Measurements from ENCODE around the gene TIAM2. TPM values are rescaled to one million over a fixed set of nuclear protein-coding genes. Genes with fewer than 3 reads are reported as not detected.

The TIAM2 gene
- total and polyA plus RNA-seq, 10 of the 15 experiments (the other 5 are each of a cell fraction or from before 2014, with no cell fraction given) = 1.1 to 10.5 (median 2.3) TPM

DNA sequence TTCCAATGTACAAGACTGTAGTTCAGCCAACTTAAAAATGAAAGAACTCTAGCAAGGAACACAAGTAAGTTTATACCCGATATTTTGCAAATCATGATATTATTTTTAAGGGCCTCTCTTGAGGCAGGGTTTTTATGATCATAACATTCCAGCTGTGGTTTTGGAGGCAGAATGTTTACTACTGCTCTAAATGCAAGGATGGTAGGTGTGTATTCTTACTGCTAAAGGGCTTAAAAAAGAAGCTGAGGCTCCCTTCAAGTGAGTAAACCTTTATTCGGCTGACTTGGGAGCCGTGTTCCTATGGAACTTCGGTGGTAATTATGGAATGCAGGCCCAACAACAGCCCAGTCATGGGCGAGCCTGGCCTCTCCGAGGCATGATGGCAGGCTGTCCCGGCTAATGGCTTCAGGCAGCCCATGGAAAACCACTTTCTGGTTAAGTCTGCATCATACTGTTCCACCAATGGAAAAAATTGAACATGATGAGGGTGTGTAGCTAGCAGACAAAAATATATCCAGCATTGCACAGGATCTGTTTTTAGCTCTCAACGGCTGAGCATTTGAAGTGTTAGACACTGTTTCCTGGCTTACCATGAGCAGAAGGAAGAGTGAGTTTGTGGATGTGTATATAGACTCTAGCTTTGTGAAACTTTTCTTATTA lies 111.5 kb downstream of the TIAM2 start:
- ChIA-PET POLR2A (no interaction called here), CTCF (interaction anchor here (0.7 to 0.8 kb wide), 2 partner anchors 16 to 472 kb away, joined by 3 read pairs; no protein-coding TSS in a partner anchor), SMC1A (ENCODE audit: uncharacterized antibody, unreplicated experiment) (interaction anchor here (1.5 kb wide), 1 partner anchor 10 kb away, joined by 6 read pairs; no protein-coding TSS in a partner anchor), RAD21 (ENCODE audit: unreplicated experiment) (no interaction called here)
- no peaks in the 10 kb centered on the region for H3K4me1 ChIP-seq (ENCODE audit: control insufficient read depth, insufficient read depth, low read length)
- H3K36me3 ChIP-seq (ENCODE audit: control insufficient read depth in 2 of 2, insufficient read depth in 2 of 2, low read length in 1 of 2) = no peaks in the 10 kb centered on the region
- WGBS (ENCODE audit: insufficient coverage, insufficient replicate concordance, low lambda C conversion rate, missing lambda C conversion rate) = 57% methylated on average over 8 of the region's 8 CpGs
- H3K27ac ChIP-seq (ENCODE audit: control insufficient read depth, insufficient read depth) = no peak overlapping the region
- no peak; the same call in 2 of the 3 replicates for ATAC-seq
- no peak for FAIRE-seq
- no TSS peak for BruUV-seq (replicated peaks)
- H3K4me3 ChIP-seq = no peak overlapping the region
- H3K9me3 ChIP-seq (replicated peaks; ENCODE audit: control insufficient read depth, insufficient read depth, low read length) = no peaks in the 10 kb centered on the region
- intact Hi-C loops (cut with micrococcal nuclease; ENCODE audit: unreplicated experiment) (no loop called here), in situ Hi-C loops (cut with MboI) (no loop called here)
- H2AFZ ChIP-seq (ENCODE audit: control insufficient read depth, low read depth, low read length) = no peak overlapping the region
- no peaks in the 10 kb centered on the region for H4K20me1 ChIP-seq (ENCODE audit: control insufficient read depth, insufficient read depth)
- H3K79me2 ChIP-seq (ENCODE audit: control insufficient read depth, insufficient read depth, low read length) = no peaks in the 10 kb centered on the region
- H3K4me2 ChIP-seq (ENCODE audit: control insufficient read depth, insufficient read depth) = no peak overlapping the region
- peaks cover 3% of the 10 kb centered on the region in 2 experiments; a peak in 3 of 4 replicates for H3K27me3 ChIP-seq (replicated peaks in 1 of 2; ENCODE audit: control insufficient read depth in 2 of 2, insufficient read depth in 2 of 2, low read length in 1 of 2)
- no peak for DNase-seq (ENCODE audit: low read depth, low spot score)
- no peak overlapping the region for H3K9ac ChIP-seq (ENCODE audit: control insufficient read depth, insufficient read depth, low read length)
- TF ChIP-seq EP300 (IDR thresholded peaks at IDR 0.05; ENCODE audit: borderline replicate concordance in 1 of 2, control insufficient read depth in 1 of 2, low read depth in 2 of 2, low read length in 2 of 2) (no peak), NR2C1 (IDR thresholded peaks at IDR 0.05) (no peak), LARP7 (IDR thresholded peaks at IDR 0.05) (no peak), STAT3 (IDR thresholded peaks at IDR 0.05; ENCODE audit: low read depth, low read length) (no peak), PRDM15 (CRISPR knock-in tag; IDR thresholded peaks at IDR 0.05) (no peak)

Measured in GM12878 (cell line).